ENCODE measurements around the gene THEM4.
"Not testable (repeated sequence)": the region's sequence is repeated elsewhere in the genome, so short reads cannot be mapped to it uniquely, and the experiment has no call there.

The THEM4 gene

DNA sequence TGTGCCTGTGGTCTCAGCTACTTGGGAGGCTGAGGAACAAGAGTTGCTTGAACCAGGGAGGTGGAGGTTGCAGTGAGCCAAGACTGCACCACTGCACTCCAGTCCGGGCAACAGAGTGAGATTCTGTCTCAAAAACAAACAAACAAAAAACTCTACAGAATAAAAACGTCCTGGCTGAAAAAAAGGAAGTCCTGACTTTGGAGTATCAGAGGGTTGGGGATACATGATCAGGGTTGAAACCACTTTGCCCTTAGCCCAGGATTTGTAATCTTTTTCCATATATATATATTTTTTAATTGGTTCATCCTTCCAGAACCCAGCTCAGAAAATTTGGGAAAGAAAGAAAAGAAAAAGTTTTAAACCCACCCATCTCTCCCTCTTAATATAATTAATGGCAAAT is 6.5 kb downstream of the THEM4 start:
- in situ Hi-C loops (cut with MboI; ENCODE audit: low pct_unique_long_range_greater_than_20kb, low sequenced_read_pairs) = no loop called here
- DNase-seq = no peak

DNA sequence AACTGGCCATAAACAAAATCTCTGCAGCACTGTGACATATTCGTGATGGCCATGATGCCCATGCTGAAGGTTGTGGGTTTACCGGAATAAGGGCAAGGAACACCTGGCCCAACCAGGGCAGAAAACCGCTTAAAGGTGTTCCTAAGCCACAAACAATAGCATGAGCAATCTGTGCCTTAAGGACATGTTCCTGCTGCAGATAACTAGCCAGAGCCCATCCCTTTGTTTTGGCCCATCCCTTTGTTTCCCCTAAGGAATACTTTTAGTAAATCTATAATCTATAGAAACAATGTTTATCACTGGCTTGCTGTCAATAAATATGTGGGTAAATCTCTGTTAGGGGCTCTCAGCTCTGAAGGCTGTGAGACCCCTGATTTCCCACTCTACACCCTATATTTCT is 8.5 kb downstream of the THEM4 start:
- in situ Hi-C loops (cut with MboI; ENCODE audit: low pct_unique_long_range_greater_than_20kb, low sequenced_read_pairs) = not testable (repeated sequence)

DNA sequence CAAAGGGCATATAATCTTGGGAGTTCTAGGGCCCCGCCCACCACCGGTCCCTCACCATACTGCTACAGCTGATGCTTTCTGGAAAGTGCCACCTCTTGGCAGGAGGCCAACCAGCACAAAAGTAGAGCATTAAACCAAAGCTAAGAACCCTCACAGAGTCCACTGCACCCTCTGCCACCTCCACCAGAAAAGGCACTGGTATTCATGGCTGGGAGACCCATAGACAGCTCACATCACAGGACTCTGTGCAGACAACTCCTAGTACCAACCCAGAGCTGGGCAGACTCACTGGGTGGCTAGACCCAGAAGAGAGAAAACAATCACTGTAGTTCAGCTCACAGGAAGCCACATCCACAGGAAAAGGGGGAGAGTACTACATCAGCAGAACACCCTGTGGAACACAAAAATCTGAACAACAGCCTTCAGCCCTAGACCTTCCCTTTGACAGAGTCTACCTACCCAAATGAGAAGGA is 10.8 kb downstream of the THEM4 start:
- in situ Hi-C loops (cut with MboI; ENCODE audit: low pct_unique_long_range_greater_than_20kb, low sequenced_read_pairs) = no loop called here

More for the DNA sequence above, 8.5 kb downstream of the THEM4 start:
- DNase-seq = not testable (repeated sequence)

GRCh38 chr1:151897991-151898431 is 11.3 kb downstream of the THEM4 start:
- in situ Hi-C loops (cut with MboI; ENCODE audit: low pct_unique_long_range_greater_than_20kb, low sequenced_read_pairs) = no loop called here
- DNase-seq = no peak

More for the DNA sequence above, 10.8 kb downstream of the THEM4 start:
- DNase-seq = peak; percentile 35

DNA sequence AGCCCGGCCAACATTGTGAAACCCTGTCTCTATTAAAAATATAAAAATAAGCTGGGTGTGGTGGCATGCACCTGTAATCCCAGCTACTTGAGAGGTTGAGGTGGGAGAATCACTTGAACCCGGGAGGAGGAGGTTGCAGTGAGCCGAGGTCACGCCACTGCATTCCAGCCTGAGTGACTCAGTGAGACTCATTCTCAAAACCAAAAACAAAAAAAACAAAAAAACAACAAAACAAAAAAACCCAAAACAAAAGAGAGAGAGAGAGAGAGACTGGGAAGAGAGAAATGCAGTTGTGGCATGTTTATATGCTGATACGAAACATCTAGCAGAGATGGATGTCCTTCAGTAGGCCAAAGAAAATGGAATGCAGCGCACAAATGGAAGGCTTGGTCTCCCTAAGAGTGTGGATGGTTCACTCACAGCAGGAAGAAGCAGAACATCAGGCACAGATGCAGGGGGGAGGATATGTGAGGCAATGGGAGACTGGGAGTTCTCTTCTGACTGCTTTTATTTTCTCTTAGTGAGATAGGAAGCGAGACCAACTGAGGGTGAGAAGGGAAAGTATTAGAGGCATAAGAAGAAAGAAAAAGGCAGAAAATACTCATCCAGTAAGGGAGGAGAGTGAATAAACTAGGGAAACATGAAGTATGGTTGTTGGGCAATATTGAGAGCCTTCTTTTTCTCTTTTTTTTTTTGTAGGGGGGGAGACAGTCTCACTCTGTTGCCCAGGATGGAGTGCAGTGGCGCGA is 16.0 kb downstream of the THEM4 start:
- no peak for DNase-seq
- in situ Hi-C loops (cut with MboI; ENCODE audit: low pct_unique_long_range_greater_than_20kb, low sequenced_read_pairs) = no loop called here

GRCh38 chr1:151892190-151892589 is 17.1 kb downstream of the THEM4 start:
- in situ Hi-C loops (cut with MboI; ENCODE audit: low pct_unique_long_range_greater_than_20kb, low sequenced_read_pairs) = no loop called here
- DNase-seq = no peak

DNA sequence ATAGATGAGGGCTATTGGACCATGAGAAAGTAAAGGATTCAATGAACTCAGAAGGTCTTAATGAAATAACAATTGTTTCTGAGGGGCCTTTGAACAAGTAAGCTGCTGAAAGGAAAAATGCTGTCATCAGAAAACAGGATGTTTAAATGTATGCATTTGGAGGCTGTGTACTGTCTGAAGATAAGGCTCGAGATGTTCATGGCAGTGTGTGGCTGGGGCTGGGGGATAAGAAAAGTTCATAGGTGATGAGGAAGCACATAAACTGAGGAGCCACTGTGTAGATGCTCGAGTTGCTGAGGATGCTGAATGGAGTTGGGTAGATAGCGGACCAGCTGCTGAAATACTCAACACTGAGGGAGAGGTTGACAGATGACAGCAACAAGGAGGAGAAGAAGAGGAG is 17.8 kb downstream of the THEM4 start:
- in situ Hi-C loops (cut with MboI; ENCODE audit: low pct_unique_long_range_greater_than_20kb, low sequenced_read_pairs) = no loop called here
- no peak for DNase-seq

DNA sequence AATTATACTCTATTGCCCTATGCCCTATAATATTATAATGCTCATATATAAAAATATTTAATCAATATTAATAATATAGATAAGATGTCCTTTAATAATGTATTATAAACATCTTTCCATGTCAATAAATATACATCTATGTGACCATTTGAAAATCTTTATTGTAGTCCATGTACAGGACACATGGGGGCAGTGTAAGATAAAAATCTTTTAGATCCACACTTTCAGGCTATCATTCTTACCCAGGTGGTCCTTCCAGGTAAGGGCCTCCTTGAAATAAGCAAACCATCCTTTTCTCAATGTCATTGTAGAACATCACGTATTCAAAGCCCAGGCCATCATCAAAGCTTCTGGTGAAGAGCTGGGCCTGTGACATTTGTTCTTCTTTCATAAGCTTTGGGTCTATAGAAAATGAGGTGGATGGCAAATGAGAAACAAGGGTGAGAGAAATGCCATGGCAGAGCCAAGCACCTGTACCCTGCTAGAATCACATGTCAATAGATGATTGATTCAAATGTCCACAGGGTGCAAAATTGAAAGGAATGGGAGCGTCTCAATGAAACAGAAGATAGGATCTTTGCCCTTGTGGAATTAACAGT is 20.2 kb downstream of the THEM4 start:
- peak; percentile 18 for DNase-seq

DNA sequence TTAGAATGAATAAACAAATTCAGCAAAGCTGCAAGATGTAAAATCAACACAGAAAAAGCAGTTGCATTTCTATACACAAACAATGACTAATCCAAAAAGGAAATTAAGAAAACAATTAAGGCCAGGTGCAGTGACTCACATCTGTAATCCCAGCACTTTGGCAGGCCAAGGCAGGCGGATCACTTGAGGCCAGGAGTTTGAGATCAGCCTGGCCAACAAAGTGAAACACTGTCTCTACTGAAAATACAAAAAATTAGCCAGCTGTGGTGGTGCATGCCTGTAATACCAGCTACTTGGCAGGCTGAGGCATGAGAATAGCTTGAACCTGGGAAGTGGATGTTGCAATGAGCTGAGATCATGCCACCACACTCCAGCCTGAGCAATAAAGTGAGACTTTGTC is 22.3 kb downstream of the THEM4 start:
- in situ Hi-C loops (cut with MboI; ENCODE audit: low pct_unique_long_range_greater_than_20kb, low sequenced_read_pairs) = no loop called here
- DNase-seq = no peak

More for the DNA sequence above, 20.2 kb downstream of the THEM4 start:
- in situ Hi-C loops (cut with MboI; ENCODE audit: low pct_unique_long_range_greater_than_20kb, low sequenced_read_pairs) = no loop called here

GRCh38 chr1:151885479-151885878 is 23.8 kb downstream of the THEM4 start:
- DNase-seq = no peak
- in situ Hi-C loops (cut with MboI; ENCODE audit: low pct_unique_long_range_greater_than_20kb, low sequenced_read_pairs) = no loop called here

DNA sequence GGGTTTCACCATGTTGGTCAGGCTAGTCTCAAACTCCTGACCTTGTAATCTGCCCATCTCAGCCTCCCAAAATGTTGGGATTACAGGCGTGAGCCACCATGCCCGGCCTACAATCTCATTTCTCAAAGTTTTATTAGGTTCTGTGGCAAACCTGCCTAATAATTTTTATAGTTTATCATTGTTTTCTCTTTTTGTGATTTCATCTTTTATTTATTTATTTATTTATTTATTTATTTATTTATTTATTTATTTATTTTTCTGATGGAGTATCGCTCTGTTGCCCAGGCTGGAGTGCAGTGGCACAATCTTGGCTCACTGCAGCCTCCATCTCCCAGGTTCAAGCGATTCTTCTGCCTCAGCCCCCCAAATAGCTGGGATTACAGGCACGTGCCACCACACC is 24.4 kb downstream of the THEM4 start:
- in situ Hi-C loops (cut with MboI; ENCODE audit: low pct_unique_long_range_greater_than_20kb, low sequenced_read_pairs); DNase-seq: not testable (repeated sequence)

DNA sequence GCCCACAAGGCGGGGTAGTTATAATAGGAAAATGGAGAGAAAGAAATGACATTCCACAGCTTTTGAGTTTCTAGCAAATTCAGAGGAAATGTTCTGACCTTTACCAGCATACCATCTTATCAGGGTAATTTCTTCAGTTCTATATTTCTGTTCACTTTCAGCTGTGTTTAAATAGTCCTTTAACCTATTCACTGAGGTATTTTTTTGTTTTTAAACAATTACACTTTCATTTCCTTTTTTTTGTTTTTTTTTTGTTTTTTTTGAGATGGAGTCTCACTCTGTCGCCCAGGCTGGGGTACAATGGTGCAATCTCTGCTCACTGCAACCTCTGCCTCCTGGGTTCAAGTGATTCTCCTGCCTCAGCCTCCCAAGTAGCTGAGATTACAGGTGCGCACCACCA is 24.9 kb downstream of the THEM4 start:
- DNase-seq; in situ Hi-C loops (cut with MboI; ENCODE audit: low pct_unique_long_range_greater_than_20kb, low sequenced_read_pairs): not testable (repeated sequence)

DNA sequence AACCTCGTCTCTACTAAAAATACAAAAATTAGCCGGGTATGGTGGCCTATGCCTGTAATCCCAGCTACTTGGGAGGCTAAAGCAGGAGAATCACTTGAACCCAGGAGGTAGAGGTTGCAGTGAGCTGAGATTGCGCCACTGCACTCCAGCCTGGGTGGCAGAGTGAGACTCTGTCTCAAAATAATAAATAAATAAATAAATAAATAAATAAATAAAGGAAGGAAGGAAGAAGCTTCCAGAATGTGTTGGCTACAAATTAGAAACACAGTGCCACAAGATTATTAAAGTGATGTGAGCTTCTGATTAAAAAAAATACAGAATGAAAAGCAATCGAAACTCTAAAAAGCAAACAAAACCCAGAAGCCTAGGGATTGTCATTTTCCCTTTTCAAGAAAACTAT is 25.4 kb downstream of the THEM4 start:
- in situ Hi-C loops (cut with MboI; ENCODE audit: low pct_unique_long_range_greater_than_20kb, low sequenced_read_pairs); DNase-seq: not testable (repeated sequence)

DNA sequence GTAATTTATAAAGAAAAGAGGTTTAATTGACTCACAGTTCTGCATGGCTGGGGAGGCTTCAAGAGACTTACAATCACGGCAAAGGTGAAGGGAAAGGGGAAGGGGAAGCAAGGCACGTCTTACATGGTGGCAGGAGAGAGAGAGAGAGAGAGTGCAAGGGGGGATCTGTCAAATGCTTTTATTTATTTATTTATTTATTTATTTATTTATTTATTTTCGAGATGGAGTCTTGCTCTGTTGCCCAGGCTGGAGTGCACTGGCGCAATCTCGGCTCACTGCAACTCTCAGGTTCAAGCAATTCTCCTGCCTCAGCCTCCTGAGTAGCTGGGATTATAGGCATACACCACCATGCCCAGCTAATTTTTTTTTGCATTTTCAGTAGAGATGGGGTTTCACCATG is 26.4 kb downstream of the THEM4 start:
- in situ Hi-C loops (cut with MboI; ENCODE audit: low pct_unique_long_range_greater_than_20kb, low sequenced_read_pairs); DNase-seq: not testable (repeated sequence)

GRCh38 chr1:151882466-151882865 is 26.8 kb downstream of the THEM4 start:
- in situ Hi-C loops (cut with MboI; ENCODE audit: low pct_unique_long_range_greater_than_20kb, low sequenced_read_pairs) = no loop called here
- DNase-seq = no peak

- in situ Hi-C loops (cut with MboI; ENCODE audit: low pct_unique_long_range_greater_than_20kb, low sequenced_read_pairs) = no loop called here
- no peak for DNase-seq
Measured at GRCh38 chr1:151881479-151881878, 27.8 kb downstream of the THEM4 start.

DNA sequence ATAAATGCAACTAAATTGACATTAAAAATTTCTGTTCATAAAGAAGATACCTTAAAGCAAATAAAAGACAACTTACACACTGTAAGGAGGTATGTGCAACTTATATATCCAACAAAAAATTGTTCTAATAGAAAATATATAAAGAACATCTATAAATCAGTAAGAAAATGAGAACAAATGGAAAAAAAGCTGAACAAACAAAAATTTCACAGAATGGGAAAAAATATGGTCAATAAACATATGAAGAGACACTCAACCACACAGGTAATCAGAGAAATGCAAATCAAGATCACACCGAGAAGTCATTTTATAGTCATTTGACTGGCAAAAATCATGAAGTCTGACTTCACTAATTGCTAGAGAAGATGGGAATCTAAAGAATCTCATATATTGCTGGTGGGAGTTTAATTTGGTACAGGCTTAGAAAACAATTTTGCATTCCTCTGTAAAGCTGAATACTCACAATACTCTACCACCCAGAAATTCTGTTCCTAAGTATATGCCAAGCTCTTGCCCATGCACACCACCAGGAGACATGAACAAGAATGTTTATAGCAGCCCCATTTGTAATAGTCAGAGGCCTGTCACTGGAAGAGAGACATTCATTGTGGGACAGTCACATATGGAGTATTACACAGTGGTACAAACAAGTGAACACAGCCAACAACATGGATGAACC is 33.8 kb downstream of the THEM4 start:
- in situ Hi-C loops (cut with MboI; ENCODE audit: low pct_unique_long_range_greater_than_20kb, low sequenced_read_pairs) = no loop called here
- no peak for DNase-seq

DNA sequence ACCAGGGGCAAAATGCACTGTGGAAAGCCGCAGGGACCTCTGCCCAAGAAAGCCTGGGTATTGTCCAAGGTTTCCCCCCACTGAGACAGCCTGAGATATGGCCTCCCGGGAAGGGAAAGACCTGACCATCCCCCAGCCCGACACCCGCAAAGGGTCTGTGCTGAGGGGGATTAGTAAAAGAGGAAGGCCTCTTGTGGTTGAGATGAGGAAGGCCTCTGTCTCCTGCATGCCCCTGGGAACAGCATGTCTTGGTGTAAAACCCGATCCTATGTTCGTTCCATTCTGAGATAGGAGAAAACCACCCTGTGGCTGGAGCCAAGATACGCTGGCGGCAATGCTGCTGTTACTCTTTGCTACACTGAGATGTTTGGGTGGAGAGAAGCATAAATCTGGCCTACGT is 36.5 kb downstream of the THEM4 start:
- DNase-seq = peak; percentile 83
- in situ Hi-C loops (cut with MboI; ENCODE audit: low pct_unique_long_range_greater_than_20kb, low sequenced_read_pairs) = not testable (repeated sequence)

- no peak for DNase-seq
- in situ Hi-C loops (cut with MboI; ENCODE audit: low pct_unique_long_range_greater_than_20kb, low sequenced_read_pairs) = no loop called here
Measured at GRCh38 chr1:151871284-151872030, 37.9 kb downstream of the THEM4 start.
